ENCODE measurements around the gene ZNF610. TPM values are rescaled to one million over a fixed set of nuclear protein-coding genes. Genes with fewer than 3 reads are reported as not detected.
A peak's percentile ranks its signal among the peaks of the same experiment; 100 is the strongest.

ZNF610 gene
- total and polyA plus RNA-seq, 2 of the 13 experiments (the other 11 are each of a cell fraction or from before 2014, with no cell fraction given): 0.32 to 0.69 TPM

DNA sequence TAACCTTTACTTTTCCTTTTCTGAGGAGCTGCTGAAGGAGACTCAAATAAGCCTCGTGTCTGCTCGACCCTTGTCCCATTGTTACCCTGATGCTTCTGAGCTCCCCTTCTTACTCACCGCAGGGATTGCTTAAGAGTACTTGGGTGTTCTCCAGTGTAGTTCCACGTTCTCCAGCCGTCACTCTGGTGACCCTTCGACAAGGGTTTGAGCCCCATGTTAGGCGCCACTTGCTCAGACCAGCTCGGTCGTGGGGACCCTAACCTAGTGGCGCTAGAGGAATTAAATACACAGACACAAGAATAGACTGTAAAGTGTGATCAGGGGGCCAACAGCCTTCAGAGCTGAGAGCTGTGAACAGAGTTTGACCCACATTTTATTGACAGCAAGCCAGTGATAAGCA is 28.8 kb upstream of the ZNF610 start:
- intact Hi-C loops (cut with micrococcal nuclease; ENCODE audit: unreplicated experiment) (no loop called here), in situ Hi-C loops (cut with HindIII; ENCODE audit: extremely low pct_ligation_motif_present, low pct_unique_long_range_greater_than_20kb) (no loop called here)
- Histone ChIP-seq H3K9me3 (ENCODE audit: low read length) (peaks cover 60% of the 10 kb centered on the region), H3K36me3 (replicated peaks in 1 of 2; ENCODE audit: control insufficient read depth in 1 of 2, insufficient read depth in 2 of 2, low read length in 2 of 2) (peaks cover 19 to 67% of the 10 kb centered on the region in 2 experiments), H4K20me1 (ENCODE audit: insufficient read depth, low read length) (no peaks in the 10 kb centered on the region), H3K27ac (ENCODE audit: extremely low read length, insufficient read depth, low read length) (no peak overlapping the region), H3K9ac (ENCODE audit: insufficient read depth, low read depth, low read length) (no peak overlapping the region), H3K4me2 (ENCODE audit: low read depth, low read length) (no peak overlapping the region), H3K4me1 (ENCODE audit: insufficient read depth, low read length) (no peaks in the 10 kb centered on the region), H3K27me3 (ENCODE audit: control insufficient read depth in 1 of 2, insufficient read depth in 2 of 2, low read length in 2 of 2) (no peaks in the 10 kb centered on the region), H2AFZ (ENCODE audit: low read length) (no peak overlapping the region), H3K79me2 (ENCODE audit: insufficient read depth, low read length) (no peaks in the 10 kb centered on the region), H3K4me3 (replicated peaks in 1 of 3; ENCODE audit: insufficient read depth in 1 of 3, low read depth in 2 of 3, low read length in 3 of 3) (no peak overlapping the region)
- ATAC-seq (no peak), FAIRE-seq (no peak), DNase-seq (ENCODE audit: low spot score) (no peak)
- ChIA-PET CTCF (ENCODE audit: low intra/inter-chr PET ratio, low total read pairs) (no interaction called here), POLR2A (no interaction called here)
- TF ChIP-seq ZNF274 (CRISPR knock-in tag; IDR thresholded peaks at IDR 0.05) (no peak), ZFP37 (CRISPR knock-in tag; IDR thresholded peaks at IDR 0.05; ENCODE audit: borderline replicate concordance) (no peak), ZNF280D (CRISPR knock-in tag; IDR thresholded peaks at IDR 0.05) (peak; percentile 95), ELK4 (CRISPR knock-in tag; IDR thresholded peaks at IDR 0.05; ENCODE audit: borderline replicate concordance) (no peak), MTF2 (CRISPR knock-in tag; IDR thresholded peaks at IDR 0.05; ENCODE audit: borderline replicate concordance) (no peak), BATF2 (CRISPR knock-in tag; IDR thresholded peaks at IDR 0.05) (no peak), ZNF280B (CRISPR knock-in tag; IDR thresholded peaks at IDR 0.05; ENCODE audit: borderline replicate concordance) (0 out of 2 replicates have a peak, but pooled peaks have one; percentile 62)
- TF ChIP-seq, protein P1, sequence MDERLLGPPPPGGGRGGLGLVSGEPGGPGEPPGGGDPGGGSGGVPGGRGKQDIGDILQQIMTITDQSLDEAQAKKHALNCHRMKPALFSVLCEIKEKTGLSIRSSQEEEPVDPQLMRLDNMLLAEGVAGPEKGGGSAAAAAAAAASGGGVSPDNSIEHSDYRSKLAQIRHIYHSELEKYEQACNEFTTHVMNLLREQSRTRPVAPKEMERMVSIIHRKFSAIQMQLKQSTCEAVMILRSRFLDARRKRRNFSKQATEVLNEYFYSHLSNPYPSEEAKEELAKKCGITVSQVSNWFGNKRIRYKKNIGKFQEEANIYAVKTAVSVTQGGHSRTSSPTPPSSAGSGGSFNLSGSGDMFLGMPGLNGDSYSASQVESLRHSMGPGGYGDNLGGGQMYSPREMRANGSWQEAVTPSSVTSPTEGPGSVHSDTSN (CRISPR knock-in tag; IDR thresholded peaks at IDR 0.05): no peak
- TF ChIP-seq, protein P2, sequence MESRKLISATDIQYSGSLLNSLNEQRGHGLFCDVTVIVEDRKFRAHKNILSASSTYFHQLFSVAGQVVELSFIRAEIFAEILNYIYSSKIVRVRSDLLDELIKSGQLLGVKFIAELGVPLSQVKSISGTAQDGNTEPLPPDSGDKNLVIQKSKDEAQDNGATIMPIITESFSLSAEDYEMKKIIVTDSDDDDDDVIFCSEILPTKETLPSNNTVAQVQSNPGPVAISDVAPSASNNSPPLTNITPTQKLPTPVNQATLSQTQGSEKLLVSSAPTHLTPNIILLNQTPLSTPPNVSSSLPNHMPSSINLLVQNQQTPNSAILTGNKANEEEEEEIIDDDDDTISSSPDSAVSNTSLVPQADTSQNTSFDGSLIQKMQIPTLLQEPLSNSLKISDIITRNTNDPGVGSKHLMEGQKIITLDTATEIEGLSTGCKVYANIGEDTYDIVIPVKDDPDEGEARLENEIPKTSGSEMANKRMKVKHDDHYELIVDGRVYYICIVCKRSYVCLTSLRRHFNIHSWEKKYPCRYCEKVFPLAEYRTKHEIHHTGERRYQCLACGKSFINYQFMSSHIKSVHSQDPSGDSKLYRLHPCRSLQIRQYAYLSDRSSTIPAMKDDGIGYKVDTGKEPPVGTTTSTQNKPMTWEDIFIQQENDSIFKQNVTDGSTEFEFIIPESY (CRISPR knock-in tag; IDR thresholded peaks at IDR 0.05): 0 out of 2 replicates have a peak, but pooled peaks have one; percentile 27
- TF ChIP-seq, protein P3, sequence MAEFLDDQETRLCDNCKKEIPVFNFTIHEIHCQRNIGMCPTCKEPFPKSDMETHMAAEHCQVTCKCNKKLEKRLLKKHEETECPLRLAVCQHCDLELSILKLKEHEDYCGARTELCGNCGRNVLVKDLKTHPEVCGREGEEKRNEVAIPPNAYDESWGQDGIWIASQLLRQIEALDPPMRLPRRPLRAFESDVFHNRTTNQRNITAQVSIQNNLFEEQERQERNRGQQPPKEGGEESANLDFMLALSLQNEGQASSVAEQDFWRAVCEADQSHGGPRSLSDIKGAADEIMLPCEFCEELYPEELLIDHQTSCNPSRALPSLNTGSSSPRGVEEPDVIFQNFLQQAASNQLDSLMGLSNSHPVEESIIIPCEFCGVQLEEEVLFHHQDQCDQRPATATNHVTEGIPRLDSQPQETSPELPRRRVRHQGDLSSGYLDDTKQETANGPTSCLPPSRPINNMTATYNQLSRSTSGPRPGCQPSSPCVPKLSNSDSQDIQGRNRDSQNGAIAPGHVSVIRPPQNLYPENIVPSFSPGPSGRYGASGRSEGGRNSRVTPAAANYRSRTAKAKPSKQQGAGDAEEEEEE (CRISPR knock-in tag; IDR thresholded peaks at IDR 0.05; ENCODE audit: borderline replicate concordance): no peak
- WGBS (ENCODE audit: low lambda C conversion rate): 96% methylated on average over 10 of the region's 10 CpGs
- BruUV-seq (replicated peaks): no TSS peak

Measured in HepG2 (cell line).